HG02642 (cell line): ENCODE results near the gene L3MBTL2.
"Not testable (repeated sequence)": the region's sequence is repeated elsewhere in the genome, so short reads cannot be mapped to it uniquely, and the experiment has no call there.

Experiments used
- ATAC-seq: cut with Tn5 transposase; IDR thresholded peaks from one replicate; pipeline ENCODE4 v1.9.1; 2021; ENCODE audit warnings: mild to moderate bottlenecking; ENCODE audit not compliant: unreplicated experiment, poor library complexity

Gene L3MBTL2

DNA sequence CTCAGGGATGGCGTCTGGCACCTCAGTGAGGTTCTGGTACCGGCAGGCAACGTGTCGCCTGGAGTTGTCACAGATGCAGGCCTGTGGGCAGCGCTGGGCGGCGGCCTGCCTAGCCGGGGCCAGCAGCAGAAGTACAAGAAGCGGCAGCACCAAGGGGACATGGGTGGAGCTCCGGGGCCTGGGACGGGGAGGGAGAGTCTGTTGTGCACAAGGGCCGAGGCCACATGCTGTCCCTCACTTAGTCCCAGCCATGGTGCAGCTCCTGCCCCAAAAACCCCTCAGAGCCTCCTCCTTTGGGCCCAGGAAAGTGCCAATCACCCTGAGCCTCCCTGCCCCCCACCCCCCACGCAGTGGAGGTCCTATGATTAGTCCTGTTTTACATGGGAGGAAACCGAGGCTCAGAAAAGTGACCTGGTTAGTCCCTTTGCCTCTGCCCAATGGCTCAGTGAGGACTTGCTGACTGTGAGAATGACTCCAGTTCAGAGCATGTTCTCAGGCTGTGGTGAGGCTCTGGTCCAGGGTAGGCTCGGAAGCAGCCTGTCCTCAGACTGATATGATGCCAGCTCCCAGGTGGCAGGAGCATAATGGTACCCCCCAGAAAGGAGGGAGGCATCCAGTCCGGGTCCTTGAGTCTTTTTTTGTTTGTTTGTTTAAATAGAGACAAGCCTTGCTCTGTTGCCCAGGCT is 34.5 kb downstream of the L3MBTL2 start:
- ATAC-seq: no peak

DNA sequence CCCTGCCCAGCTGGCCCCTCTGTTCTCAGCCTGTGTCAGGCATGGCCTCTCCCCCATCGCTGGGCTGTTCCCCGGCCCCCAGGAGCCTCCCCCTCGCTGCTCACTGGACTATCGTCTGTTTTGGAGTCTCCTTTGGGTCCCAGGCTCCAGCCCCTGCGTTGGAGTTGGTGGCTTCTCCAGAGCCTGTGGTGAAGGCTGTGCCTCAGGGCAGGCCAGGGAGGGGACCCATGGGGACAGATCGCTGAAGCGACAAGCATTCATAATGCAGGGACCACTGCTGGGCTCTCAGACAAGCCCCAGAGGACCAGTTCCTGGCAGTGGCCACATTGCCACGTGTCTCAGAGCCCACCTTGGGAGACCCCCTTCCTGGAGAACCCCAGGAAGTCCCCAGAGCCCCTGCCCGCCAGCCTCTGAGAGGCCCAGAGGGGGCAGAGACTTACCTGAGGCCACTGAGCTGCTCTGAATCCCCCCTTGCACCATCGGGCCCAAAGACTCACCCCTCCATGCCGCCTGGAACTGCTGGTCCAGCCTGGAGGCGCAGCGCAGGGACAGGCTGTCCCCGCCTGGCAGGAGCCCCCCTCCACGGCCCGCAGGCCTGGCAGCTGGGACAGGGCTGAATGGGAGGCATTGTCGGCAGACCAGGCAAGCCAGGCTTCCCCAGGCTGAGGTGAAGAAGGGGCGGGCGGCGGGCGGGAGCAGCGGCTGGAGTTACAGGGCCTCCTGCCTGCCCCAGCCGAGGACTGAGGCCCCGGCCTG is 35.4 kb downstream of the L3MBTL2 start, which contains the start of gene CHADL:
CHADL (minus strand) TSS at position 555 of the 756 bp plus-strand sequence; CDS start at position 505, 50 bp downstream.
- ATAC-seq: no peak

DNA sequence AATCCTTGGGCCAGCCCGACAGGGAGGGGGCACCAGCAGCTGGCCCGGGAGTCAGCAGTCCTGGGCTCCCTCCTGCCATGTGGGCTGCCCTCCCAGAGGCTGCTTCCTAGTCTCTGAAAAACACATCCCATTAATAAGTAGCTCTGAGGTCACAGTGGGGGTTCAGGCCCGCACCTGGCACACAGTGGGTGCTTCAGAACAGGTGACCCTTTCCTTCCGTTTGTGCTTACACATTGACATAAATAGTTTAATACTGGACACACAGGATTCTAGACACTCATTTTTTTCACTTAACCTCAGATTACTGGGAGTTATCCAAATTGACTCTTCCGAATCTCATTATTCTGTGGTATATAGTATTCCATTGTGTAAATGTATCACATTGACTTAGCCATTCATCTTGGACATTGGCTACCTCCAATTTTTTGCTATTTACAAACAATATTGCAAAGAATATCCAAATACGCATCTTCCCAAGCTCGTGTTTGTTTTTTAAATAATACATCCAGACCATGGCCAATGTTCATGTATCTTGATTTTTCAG is 36.1 kb downstream of the L3MBTL2 start:
- no peak for ATAC-seq

DNA sequence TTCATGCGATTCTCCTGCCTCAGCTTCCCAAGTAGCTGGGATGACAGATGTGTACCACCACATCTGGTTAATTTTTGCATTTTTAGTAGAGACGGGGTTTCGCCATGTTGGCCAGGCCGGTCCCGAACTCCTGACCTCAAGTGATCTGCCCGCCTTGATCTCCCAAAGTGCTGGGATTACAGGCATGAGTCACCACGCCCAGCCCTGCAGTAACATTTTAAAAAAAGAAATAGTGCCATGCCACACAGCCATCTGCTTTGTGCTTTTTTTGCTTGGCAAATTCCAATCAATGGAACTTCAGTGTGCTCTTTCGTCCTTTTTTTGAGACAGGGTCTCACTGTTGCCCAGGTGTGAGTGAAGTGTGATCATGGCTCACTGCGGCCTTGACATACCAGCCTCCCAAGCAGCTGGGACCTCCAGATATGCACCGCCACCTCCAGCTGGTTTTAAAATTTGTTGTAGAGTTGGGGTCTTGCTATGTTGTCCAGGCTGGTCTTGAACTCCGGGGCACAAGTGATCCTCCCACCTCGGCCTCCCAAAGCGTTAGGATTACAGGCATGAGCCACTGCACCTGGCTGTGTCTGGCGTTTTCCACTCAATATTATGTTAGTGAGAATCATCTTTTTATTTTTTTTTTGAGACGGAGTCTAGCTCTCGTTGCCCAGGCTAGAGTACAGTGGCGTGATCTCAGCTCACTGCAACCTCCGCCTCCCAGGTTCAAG is 37.4 kb downstream of the L3MBTL2 start:
- no peak for ATAC-seq

DNA sequence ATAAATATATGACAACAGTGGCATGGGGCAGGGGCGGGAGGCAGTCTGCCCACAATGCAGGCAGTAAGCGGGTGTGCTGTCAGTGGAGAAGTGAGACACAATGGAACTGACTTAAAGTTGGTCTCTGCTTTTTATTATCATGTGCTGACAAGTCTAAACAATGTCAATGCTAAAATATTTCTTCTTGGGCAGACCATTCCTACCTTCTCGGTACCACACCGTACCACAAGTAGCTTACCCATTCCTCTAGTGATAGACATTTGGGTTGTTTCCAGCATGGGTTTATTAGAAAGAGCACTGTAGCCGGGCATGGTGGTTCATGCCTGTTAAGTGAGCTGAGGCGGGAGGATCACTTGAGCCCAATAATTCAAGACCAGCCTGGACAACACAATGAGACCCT is 38.2 kb downstream of the L3MBTL2 start:
- ATAC-seq: no peak

DNA sequence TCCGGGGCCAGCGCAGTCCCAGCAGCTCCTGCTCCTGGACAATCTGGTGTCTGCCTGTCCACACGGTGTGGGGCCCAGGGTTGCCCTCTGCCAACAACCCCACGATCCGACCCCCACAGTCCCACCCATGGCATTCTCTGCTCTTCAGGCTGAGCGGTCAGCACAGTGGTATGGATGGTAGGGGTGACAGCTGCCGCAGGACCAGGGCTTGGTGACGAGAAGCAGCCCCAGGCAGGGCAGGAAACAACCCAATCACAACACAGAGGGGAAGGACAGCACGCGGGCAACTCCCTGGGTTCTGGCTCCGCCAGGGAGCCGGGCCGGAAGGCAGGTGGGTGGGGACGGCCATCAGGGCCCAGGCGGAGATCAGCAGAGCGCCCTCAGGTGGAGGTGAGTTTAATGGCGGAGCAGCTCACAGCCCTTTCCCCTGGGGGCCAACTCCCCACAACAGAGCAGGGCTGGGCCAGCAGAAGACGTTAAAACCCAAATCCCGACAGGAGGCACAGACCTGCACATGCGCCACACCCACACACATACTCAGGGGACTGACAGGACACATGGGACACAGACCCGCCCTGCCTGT is 40.9 kb downstream of the L3MBTL2 start:
- ATAC-seq: no peak

DNA sequence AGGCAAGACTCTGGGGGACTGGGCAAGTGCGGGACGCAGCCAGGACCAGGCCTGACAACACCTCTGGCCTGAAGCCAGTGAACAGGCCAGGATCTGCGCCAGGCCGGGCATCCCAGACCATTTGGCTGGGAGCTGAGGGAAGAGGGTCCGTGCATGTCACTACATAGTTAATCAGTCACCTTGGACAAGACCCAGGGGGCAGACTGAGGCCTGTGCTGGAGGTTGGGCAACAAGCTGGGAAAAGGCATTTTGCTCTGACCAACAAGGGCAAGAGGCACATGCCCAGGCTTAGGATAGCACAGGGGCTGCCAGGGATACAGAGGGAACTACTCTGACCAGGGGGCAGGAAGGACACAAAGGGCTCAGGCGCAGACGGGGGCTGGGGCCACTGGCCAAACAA is 42.6 kb downstream of the L3MBTL2 start:
- ATAC-seq: no peak

DNA sequence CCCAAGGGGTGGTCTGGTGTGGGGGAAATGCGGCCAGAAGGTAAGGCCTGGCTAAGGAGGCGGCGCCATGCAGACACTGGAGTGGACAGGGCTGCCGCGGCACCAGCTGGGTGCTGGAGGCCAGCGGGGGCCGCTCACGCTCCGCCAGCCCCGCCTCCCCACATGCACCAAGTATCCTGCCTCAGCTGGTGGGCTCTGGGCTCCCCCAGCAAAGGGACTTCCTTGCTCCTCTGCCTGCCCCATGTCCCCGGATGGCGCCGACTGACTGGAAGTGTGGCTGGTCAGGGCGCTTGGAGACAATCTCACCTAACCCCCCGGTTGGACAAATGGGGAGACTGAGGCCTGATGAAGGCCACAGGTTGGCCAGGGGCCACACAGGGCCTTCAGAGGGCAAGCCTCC is 43.2 kb downstream of the L3MBTL2 start:
- ATAC-seq: no peak

DNA sequence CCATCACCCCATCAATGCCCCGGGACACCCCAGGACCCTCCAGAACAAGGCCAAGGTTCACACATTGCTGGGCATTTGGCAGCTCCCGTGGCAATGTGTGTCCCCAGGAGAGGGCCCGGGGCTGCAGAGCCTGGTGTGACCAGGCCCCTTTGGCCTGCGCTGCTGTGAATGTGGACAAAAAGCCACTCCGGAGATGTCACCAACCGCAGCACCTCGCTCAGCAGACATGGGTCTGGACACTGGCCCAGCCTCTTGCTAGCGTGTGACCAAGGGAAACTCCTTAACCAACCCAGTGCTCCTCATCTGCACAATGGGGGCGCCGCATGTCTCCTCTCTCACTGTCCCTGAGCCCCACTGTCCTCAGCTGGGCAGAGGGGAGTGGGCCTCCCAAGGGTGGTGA is 43.6 kb downstream of the L3MBTL2 start:
- ATAC-seq: no peak

DNA sequence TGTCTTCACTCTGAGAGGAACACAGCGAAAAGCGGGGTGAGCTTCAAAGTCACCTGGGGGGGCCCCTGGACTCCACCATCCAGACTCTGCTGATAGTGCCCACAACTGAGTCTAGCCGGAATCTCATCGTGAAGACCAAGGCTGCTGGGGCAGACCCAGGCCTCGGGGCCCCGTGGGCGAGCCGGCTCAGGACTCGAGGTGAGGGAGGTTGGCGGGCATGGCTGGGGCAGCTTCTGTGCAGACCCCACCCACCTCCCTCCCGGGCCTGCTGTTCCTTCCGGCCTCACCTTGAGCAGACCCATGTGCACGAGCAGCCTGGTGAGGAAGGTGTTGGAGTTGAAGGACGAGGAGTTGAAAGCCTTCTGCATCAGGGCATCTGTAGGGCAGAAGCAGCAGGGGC is 44.3 kb downstream of the L3MBTL2 start:
- no peak for ATAC-seq

DNA sequence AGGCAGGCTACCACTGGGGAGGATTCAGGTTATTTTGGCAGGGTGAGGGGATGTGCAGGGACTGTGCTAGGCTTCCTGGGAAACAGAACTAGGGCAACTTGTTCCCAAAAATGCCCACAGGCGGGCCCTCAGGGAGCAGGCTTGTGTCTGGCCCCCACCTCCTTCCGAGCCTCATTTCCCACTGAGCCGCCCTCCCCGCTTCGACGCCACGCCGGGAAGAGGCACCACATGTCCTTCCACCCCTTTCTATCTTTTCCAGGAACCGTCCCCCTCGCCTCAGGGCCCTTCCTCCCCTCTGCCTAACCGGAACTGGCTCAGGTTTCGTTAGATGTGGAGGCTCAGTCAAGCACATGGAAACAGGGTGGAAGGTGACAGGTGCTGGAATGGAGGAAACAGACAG is 45.0 kb downstream of the L3MBTL2 start:
- no peak for ATAC-seq

DNA sequence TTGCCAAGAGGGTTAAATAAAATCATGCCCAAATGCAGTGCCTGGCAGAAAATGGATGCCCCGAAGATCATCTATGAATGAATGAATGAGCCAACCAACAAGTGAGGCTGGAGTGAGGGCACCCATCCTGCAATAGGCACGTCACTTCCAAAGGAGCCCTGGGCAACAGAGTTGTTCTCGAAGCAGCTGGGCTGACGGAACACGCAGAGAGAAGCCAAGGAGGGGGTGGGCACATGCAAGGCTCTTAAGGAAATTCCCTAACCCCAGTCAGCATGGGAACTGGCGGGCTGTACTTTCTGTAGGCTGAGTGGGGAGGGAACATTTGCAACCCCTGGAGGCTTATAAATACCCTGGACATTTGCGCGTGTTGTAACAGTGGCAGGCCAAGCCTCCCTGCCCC is 47.3 kb downstream of the L3MBTL2 start:
- no peak for ATAC-seq

DNA sequence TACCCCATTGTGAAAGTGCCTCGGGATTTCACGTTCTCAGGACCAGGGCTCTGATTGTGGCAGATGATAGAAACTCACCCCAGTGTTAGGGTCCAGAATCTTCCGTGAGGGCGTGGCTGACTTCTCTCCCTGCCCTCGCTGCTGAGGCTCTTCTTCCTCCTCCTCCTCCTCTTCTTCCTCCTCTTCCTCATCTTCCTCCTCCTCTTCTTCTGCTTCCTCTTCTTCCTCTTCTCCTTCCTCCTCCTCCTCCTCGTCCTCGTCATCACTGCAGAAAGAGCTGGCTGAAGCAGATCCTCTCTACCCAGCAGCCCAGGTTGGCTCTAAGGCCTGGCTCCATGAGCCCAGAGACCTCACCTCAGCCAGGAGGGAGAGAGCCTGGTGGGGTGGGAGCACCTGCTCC is 49.1 kb downstream of the L3MBTL2 start:
- ATAC-seq: no peak

DNA sequence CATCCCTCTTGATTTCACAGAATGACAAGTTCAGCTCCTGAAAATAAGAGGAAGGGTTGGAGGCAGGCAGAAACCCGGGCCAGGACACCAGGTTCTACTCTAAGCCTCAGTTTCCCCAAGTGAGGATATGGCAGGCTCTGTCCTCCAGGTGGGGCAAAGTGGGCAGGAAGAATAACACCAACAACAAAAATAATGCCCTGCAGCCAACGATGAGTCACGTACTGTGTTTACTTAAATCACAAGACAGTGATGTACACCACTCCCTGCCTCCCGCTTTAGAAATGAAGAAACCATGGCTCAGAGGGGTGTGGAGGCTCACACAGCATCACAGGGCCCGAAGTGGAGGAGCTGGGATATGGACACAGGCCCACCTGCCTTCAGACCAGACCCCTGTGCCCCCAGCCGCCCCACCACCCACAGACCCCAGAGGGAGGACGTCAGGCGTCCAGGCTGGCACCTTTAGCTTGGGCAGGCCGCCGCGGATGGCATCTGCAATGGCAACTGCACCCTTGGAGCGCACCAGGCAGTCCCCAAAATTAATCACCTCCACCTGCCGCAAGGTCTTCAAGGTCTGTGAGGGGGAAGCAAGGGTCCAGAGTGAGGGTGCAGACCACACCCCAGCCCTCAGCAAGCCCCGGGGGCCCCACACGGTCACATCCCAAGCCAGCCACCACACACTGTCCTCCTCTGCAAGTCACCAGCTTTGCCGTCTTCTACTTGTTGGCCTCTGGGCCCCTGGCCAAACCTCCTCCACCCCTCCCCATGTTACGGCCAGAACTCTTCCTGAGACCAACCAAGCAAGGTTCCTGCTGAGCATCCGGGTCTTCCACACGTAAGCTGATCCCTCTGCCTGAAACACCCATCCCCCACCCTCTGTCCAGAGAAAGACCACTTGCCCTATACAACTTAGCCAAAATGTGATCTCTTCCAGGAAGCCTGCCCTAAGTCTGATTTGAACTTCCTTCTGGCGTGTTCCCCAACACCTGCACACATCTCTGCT is 51.4 kb downstream of the L3MBTL2 start:
- no peak for ATAC-seq

DNA sequence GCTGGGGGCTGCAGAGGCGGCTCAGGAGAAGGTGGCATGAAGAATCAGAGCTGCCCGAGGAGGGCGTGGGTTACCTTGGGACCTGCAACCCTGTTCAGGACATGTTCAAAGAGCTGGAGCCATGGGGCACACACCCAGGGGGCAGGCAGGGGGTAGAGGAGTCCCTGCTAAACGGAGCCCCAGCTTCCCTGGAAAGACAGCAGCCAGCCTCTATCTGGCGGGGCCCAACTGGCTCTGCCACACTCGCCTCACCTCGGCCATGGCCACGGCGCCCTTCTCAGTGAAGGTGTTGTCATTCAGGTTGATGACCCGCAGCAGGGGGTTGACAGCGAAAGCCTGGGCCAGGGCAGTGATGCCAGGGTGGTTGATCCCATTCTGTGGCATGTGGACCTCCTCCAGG is 52.6 kb downstream of the L3MBTL2 start:
- no peak for ATAC-seq

DNA sequence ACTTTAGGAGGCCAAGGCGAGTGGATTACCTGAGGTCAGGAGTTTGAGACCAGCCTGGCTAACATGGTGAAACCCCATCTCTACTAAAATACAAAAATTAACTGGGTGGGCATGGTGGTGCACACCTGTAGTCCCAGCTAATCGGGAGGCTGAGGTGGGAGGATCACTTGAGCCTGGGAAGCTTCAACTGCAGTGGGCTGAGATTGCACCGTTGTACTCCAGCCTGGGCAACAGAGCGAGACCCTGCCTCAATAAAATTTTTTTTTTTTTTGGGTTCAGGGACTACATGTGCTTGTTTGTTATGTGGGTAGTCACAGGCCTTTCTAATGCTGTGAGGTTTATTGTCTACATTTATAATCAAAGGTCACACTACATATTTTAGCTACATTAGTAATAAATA is 54.6 kb downstream of the L3MBTL2 start:
- ATAC-seq: not testable (repeated sequence)

DNA sequence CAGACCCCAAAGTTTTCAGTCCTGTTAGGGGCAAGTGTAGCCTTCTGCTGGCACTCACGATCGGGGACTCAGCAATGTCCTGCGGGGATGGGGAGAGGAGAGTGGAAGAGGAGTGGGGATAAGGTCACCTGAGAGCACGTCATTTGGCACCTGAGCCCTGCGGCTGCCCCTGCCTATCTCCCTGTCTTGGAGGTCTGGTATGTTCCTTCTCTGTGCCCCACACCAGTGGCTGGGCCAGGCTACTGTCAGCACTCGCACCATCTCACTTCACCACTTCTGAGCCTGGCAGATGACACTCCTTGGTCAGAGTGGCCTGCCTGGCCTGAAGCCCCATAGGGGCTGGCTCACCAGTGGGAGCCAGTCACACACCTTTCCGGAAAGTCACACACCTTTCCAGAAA is 55.8 kb downstream of the L3MBTL2 start:
- no peak for ATAC-seq

DNA sequence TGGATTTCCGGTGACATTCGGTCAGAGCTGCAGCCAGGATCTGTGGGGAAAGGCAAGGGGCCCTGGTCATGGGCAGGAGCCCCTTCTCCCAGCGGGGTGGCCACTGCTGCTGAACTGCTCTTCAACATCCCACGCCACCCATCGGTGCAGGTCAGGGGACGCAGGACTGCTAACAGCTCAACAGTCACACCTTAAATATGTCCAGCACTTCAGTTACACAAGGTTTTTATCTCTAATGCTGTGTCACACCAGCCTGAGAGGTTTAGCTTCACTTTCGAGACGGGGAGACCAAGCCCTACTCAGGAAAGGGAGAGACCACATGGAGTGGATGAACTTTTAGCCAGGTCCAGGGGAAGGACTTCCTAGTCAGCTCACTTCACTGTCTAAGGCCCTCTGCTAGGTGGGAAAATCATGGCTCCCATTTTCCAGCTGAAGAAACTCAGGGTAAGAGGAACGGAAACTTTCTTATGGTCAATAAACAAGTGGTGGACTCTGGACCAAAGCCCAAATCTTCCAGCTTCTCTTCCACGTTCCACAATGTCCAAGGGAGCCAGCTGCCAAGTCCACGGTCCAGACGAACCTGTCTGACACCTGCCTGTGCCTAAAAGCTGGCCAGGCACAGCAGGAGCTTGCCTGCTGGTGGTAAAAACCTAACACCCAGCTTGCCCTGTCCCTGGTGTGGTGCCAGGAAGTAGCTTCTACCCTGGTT is 56.6 kb downstream of the L3MBTL2 start:
- ATAC-seq: no peak

DNA sequence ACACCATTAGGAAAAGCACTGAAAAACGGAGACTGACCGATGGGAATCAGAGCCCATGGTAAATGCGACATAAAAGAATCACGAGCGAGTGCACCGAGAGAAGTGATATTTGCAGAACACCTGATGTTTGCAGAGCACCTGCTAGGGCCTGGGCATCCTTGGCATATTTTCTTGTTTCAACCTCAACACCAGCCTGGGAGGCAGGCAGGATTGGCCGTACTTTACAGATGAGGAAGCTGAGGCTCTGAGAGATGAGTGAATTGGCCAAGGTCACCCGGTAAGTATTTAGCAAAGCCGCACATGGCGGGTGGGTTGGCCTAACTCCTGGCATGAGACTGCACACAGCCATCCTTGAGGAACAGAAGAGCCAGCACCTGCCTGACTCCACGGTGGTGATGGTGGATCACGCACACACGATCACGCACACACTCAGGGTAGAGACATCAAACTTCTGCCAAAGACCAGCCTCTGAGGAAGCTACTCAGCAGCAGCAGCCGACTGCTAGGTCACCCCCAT is 57.2 kb downstream of the L3MBTL2 start:
- ATAC-seq: no peak
